Adipocyte (in vitro differentiated cells): ENCODE results near the gene KIAA0319L.

Experiments used
- DNase-seq: peaks from one replicate; pipeline ENCODE4 v3.0.0-alpha.2; 2015; ENCODE audit warnings: low read depth
- H3K27me3 ChIP-seq: replicated peaks from 2 replicates; pipeline ENCODE4 v1.7.0; 2013; ENCODE audit warnings: mild to moderate bottlenecking, low read length, moderate library complexity; ENCODE audit not compliant: control insufficient read depth, insufficient read depth
- H3K36me3 ChIP-seq: 2 replicates; pipeline ENCODE4 v1.7.0; 2013; ENCODE audit warnings: low read length, mild to moderate bottlenecking, moderate library complexity; ENCODE audit not compliant: control insufficient read depth, insufficient read depth, severe bottlenecking
- H3K4me1 ChIP-seq: 2 replicates; pipeline ENCODE4 v1.7.0; 2013; ENCODE audit warnings: mild to moderate bottlenecking, low read length, moderate library complexity; ENCODE audit not compliant: control insufficient read depth, insufficient read depth
- H3K4me3 ChIP-seq: 2 replicates; pipeline ENCODE4 v1.7.0; 2013; ENCODE audit warnings: mild to moderate bottlenecking, low read length, moderate library complexity
- H3K9ac ChIP-seq: 2 replicates; pipeline ENCODE4 v1.7.0; 2013; ENCODE audit warnings: mild to moderate bottlenecking, low read length, moderate library complexity
- H3K9me3 ChIP-seq: 2 replicates; pipeline ENCODE4 v1.7.0; 2013; ENCODE audit warnings: mild to moderate bottlenecking, low read length, moderate library complexity; ENCODE audit not compliant: control insufficient read depth

Gene KIAA0319L

DNA sequence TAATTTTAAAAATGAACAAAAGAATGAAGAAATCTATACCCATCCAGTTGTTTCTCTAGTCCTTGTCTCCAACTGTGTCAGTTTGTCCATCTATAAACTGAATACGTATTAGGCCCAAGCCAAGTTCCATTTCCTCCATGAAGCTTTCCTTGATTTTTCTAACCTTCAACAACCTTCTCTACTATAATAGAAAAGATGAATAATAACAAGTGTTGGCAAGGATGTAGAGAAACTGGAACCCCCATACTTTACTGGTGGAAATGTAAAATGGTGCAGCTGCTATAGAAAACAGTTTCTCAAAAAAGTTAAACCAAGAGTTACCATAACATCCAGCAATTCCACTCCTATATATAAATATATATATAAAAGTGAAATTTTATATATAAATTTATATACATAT, 10.6 kb downstream of the KIAA0319L start:
- no peak overlapping the region for H3K9ac ChIP-seq
- DNase-seq: no peak
- H3K27me3 ChIP-seq: no peaks in the 10 kb centered on the region
- H3K9me3 ChIP-seq: no peaks in the 10 kb centered on the region
- peaks cover 4% of the 10 kb centered on the region for H3K4me1 ChIP-seq
- H3K4me3 ChIP-seq: no peak overlapping the region
- peaks cover 28% of the 10 kb centered on the region for H3K36me3 ChIP-seq

DNA sequence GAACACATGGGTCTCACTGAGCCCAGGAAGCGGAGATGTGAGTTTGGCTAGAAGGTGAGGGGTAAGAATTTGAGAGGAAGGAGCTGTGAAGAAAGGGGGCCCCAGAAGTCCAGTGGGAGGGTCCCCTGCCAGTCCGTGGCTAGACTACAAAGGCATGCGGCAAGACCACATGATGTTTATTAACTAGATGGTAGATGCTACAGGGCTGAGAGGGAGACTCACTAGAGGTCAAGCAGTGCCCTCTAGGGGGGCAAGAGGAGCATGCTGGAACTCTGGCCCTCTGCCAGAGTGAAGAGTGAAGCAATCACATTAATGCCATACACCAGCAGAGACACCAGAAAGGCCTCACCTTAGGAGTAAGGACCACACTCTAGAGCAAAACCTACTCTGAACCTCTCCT, 12.2 kb downstream of the KIAA0319L start:
- Histone ChIP-seq H3K36me3 (peaks cover 25% of the 10 kb centered on the region), H3K9ac (no peak overlapping the region), H3K27me3 (no peaks in the 10 kb centered on the region), H3K4me1 (peaks cover 12% of the 10 kb centered on the region), H3K4me3 (no peak overlapping the region), H3K9me3 (no peaks in the 10 kb centered on the region)
- DNase-seq: peak; percentile 14

DNA sequence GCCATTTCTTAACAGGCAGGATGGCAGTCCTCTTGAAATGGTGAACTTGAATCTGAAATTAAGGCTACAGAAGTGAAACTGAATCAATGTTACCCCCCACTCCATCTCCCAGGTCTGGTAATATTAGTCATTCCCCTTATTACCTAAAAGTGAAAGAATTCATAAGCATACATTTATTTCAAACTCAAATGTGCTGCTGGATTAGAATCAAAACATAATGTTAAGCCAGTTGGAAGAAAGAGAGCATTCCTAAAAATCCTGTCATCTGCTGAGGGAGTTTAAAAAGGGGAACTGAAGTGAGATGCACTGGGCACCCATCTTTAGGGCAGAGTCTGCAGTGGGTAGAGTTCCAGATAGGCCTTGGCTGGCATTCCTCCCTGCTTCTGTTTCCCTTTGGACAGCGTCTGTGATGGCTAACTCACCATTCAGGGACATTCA, 17.4 kb downstream of the KIAA0319L start:
- H3K27me3 ChIP-seq: no peaks in the 10 kb centered on the region
- peak overlapping the region; percentile 37 for H3K9ac ChIP-seq
- H3K4me3 ChIP-seq: peak overlapping the region; percentile 12
- H3K9me3 ChIP-seq: no peaks in the 10 kb centered on the region
- peak; percentile 62 for DNase-seq
- H3K36me3 ChIP-seq: no peaks in the 10 kb centered on the region
- peaks cover 32% of the 10 kb centered on the region for H3K4me1 ChIP-seq

DNA sequence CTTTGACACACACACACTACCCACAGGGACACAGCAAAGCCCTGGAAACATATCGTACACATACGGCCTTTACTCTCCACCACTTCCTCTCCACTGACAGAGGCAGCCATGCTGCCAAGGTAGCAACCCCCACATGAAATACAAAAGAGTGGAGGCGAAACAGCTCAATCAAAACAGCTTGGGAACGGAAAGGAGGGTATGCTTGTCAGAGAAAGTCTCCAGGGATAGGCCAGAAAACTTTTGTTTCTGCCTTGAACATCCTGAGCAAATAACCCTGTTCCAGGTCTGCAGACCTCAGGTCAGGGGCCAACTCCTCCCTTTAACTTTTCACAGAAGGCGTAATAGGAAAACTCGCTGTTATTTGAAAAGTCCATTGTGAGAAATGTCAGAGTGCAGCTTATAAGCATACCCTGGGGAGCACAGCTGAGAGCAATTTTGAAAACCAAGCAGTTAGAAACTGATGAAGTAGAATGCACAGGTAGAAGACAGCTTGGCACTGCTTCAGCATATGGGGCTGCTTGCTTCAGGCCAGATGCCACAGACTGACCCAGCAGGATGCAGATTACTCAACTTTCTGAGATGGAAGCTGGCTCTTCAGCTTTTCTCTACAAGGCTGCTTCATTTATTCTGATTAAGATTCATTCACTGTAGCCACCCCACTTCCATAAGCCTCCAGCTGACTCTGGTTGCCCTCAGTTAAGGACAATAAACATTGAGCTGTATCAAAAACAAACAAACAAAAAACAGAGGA, 18.0 kb downstream of the KIAA0319L start:
- no peaks in the 10 kb centered on the region for H3K27me3 ChIP-seq
- peak overlapping the region; percentile 37 for H3K9ac ChIP-seq
- no peaks in the 10 kb centered on the region for H3K9me3 ChIP-seq
- peak; percentile 56 for DNase-seq
- H3K36me3 ChIP-seq: no peaks in the 10 kb centered on the region
- peaks cover 32% of the 10 kb centered on the region for H3K4me1 ChIP-seq
- H3K4me3 ChIP-seq: peak overlapping the region; percentile 23

DNA sequence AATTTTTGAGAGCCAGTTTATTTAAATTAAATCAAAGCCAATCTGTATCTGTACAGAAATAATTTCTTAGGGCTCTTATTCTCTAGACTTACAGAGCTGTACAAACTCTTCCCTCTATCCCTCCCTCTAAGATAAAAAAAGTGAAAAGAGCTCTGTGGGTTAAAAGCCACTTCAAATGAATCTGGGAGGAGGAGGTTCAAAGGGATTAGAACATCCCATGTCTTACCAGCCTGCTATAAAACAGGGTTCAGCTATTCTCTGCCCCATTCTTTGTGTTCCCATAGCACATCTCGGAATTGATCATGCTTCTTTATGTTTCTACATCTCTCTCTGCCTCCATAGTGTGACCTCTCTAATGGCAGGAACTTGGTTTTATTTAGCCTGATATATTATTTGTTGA, 19.4 kb downstream of the KIAA0319L start:
- Histone ChIP-seq H3K27me3 (no peaks in the 10 kb centered on the region), H3K9ac (no peak overlapping the region), H3K36me3 (no peaks in the 10 kb centered on the region), H3K9me3 (no peaks in the 10 kb centered on the region), H3K4me1 (peaks cover 38% of the 10 kb centered on the region), H3K4me3 (no peak overlapping the region)
- no peak for DNase-seq

DNA sequence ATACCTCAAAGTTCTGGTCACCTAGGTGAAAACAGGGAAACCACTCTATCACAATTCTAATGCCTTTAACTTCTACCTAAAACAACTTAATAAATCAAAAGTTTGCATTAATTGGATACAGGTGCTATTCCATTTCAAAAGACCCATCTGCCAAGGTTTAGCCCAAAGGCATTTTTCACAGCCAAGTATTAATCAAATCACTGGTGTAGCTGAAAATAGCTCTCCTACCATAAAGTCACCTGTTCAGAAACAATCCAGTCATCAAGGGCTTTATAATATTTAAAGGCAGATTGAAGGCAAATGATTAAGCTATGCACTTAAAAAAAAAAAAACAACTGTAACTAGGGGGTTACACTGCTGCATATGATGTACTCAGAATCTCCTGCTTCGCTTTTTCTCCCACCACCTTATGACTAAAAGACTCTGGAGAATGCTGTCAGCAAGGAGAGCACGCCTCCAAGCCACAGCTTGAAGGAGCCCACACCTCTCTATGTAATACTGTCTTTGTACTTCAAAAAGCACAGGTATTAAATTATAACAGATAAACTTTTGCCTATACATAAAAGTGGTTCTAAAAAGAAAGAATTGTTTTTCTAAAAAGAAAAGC, 20.5 kb downstream of the KIAA0319L start:
- DNase-seq: no peak
- H3K9ac ChIP-seq: no peak overlapping the region
- no peaks in the 10 kb centered on the region for H3K36me3 ChIP-seq
- no peak overlapping the region for H3K4me3 ChIP-seq
- H3K9me3 ChIP-seq: no peaks in the 10 kb centered on the region
- H3K4me1 ChIP-seq: peaks cover 44% of the 10 kb centered on the region
- H3K27me3 ChIP-seq: no peaks in the 10 kb centered on the region

DNA sequence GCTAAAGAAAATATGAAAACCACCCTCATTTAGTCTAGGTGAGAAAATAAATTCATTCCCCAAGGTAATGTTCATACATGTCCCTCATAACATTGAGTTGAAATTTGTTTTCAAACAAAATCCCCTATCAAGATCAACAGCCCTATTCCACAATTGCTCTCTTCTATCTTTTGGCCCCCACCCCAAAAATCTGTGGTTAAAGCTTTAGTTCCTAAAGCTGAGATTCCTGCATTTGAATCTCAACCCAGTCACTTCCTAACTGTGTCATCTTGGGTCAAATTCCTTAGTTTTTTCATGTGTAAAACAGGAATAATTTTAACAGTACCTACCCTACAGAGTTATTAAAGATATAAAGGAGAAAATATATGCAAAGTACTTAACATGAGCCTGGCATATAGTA, 22.0 kb downstream of the KIAA0319L start:
- Histone ChIP-seq H3K27me3 (no peaks in the 10 kb centered on the region), H3K36me3 (peaks cover 7% of the 10 kb centered on the region), H3K9me3 (no peaks in the 10 kb centered on the region), H3K4me3 (no peak overlapping the region), H3K4me1 (peaks cover 39% of the 10 kb centered on the region), H3K9ac (no peak overlapping the region)
- DNase-seq: no peak

DNA sequence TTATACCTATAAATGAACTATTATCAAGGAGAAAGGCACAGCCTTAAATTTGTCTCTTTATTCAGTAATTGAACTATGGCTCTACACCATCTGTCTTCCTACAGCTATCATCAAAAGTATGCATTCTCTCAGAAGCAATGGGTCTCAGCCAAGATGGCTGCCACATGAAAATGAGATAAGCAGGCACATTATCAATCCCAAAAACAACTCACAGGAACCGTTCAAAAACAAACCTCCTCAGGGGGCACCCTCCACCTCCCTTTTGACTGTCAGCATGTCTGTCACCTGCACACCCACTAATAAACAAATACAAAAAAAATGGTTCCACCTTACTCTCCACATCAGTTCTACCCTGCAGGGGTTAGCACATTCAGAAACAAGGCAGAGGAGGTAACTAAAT, 23.6 kb downstream of the KIAA0319L start:
- no peak overlapping the region for H3K4me3 ChIP-seq
- H3K9ac ChIP-seq: no peak overlapping the region
- peaks cover 15% of the 10 kb centered on the region for H3K36me3 ChIP-seq
- no peaks in the 10 kb centered on the region for H3K9me3 ChIP-seq
- no peaks in the 10 kb centered on the region for H3K27me3 ChIP-seq
- H3K4me1 ChIP-seq: peaks cover 22% of the 10 kb centered on the region
- no peak for DNase-seq

DNA sequence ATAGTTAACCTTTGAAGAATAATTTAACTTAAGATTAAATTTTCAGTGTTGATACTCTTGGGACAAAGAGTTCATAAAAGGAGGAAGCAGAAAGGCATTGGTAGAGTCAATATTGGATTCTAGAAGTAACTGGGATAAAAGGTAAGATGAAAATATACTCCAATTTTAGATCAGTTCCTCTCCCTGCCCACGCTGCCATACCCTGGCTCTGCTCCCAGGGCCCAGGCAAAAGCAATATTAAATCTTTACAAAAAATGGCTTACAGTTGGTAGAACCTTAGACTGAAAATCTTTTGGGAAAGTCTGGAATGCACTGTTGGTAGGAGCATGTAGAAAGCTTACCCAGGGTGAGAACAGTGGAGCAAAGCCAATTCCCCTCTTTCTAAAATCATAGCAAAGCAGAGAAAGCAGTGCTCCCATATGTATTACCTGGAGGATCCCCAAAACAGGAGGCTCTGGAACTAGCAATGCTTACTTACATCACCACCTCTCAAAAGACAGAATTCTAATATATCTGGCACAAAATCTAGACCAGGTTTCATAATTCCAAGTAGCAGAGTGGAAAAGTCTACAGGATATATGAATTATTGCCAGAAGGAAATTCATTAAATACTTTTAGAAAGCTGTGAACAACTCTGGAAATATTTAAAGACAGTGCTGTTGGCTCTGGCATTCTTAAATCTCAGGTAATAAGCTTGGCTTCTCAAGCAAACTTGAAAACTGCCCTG, 24.5 kb downstream of the KIAA0319L start:
- H3K36me3 ChIP-seq: peaks cover 15% of the 10 kb centered on the region
- no peaks in the 10 kb centered on the region for H3K27me3 ChIP-seq
- peak; percentile 17 for DNase-seq
- H3K4me3 ChIP-seq: no peak overlapping the region
- H3K9ac ChIP-seq: no peak overlapping the region
- H3K9me3 ChIP-seq: no peaks in the 10 kb centered on the region
- H3K4me1 ChIP-seq: peaks cover 14% of the 10 kb centered on the region

DNA sequence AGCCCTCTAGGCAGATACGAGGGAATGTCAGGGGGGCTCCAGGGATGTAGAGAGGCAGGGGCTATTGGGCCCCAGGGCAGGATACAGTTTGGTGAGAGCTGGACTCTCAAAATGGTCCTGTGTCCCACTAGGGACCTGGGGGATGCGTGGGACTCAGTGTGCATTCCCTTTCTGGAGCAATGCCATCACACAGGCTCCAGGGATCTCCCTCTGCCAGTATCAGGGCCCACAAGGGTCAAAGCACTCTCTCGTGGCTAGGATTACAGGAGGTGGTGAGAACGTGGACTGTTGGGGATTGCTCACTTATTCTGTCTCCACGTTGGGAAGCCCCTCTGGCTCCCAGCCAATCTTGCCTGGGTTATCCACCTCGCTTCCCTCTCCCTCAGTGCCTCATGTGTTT, 25.8 kb downstream of the KIAA0319L start:
- no peak for DNase-seq
- Histone ChIP-seq H3K36me3 (peaks cover 15% of the 10 kb centered on the region), H3K9me3 (peaks cover 3% of the 10 kb centered on the region), H3K4me3 (no peak overlapping the region), H3K27me3 (no peaks in the 10 kb centered on the region), H3K9ac (no peak overlapping the region), H3K4me1 (peaks cover 12% of the 10 kb centered on the region)

DNA sequence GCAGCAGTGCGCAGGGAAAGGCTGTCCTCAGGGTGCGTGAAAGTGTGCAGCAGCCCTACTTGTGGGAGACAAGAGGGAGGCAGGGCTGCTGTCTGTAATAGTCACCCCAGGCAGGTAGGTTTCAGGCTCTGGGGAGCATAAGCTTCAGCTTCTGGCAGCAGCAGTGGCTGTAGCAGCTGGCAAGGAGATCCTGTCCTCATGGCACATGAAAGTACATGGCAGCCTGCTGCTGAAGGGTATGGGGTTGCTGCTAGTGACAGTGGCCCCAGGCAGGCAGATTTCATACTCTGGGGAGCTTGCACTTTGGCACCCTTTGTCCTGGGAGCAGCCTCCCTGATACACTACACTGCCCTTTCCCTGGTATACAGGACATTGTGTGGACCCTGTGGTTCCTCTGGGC, 26.3 kb downstream of the KIAA0319L start:
- H3K36me3 ChIP-seq: peaks cover 15% of the 10 kb centered on the region

More for the DNA sequence above, 26.3 kb downstream of the KIAA0319L start:
- Histone ChIP-seq H3K9me3 (peaks cover 3% of the 10 kb centered on the region), H3K4me3 (no peak overlapping the region), H3K4me1 (peaks cover 12% of the 10 kb centered on the region), H3K27me3 (no peaks in the 10 kb centered on the region), H3K9ac (no peak overlapping the region)
- no peak for DNase-seq
